H1 (cell line): ENCODE data around the gene GGA1. TPM values are rescaled to one million over a fixed set of nuclear protein-coding genes. Genes with fewer than 3 reads are reported as not detected.

Experiments used
- CTCF ChIA-PET: fragments of 300-600 bp; sonication (Branson Sonifier 250); formaldehyde crosslinking; loops from one replicate; lab custom pipeline; 2021; ENCODE audit not compliant: partially characterized antibody; lab: Charles Lee
- POLR2A ChIA-PET: fragments of 300-600 bp; sonication (Branson Sonifier 250); formaldehyde crosslinking; loops from one replicate; lab custom pipeline; 2021; ENCODE audit warnings: inconsistent platforms; ENCODE audit not compliant: partially characterized antibody; lab: Charles Lee
- DNase-seq, 2 experiments: peaks; one replicate each; pipeline versions ENCODE4 v3.0.0 to v3.0.0-alpha.2; 2010 to 2022; ENCODE audit warnings: low spot score in 2 of 2, low read depth in 1 of 2, mixed read lengths in 1 of 2
- FAIRE-seq: peaks from 2 replicates; lab custom pipeline; 2011; peaks lifted over from hg19 to GRCh38; lab: Jason Lieb, UNC
- H2AFZ ChIP-seq: 2 replicates; pipeline ENCODE4 v1.8.1; 2012; ENCODE audit warnings: low read length, inconsistent platforms
- H2AK5ac ChIP-seq: 2 replicates; pipeline ENCODE4 v1.6.1; 2013; ENCODE audit warnings: low read depth, low read length
- H2BK120ac ChIP-seq: replicated peaks from 2 replicates; pipeline ENCODE3; 2013; ENCODE audit warnings: low read depth, low read length, inconsistent platforms
- H2BK12ac ChIP-seq: 2 replicates; pipeline ENCODE4 v1.6.1; 2013; ENCODE audit warnings: low read depth, low read length
- H2BK15ac ChIP-seq: 2 replicates; pipeline ENCODE4 v1.6.1; 2013; ENCODE audit warnings: low read length
- H2BK20ac ChIP-seq: 2 replicates; pipeline ENCODE4 v1.6.1; 2013; ENCODE audit warnings: low read length
- H2BK5ac ChIP-seq: 2 replicates; pipeline ENCODE4 v1.6.1; 2013; ENCODE audit warnings: low read depth, low read length
- H3K14ac ChIP-seq: 2 replicates; pipeline ENCODE4 v1.6.1; 2013; ENCODE audit warnings: inconsistent platforms; ENCODE audit not compliant: insufficient read length
- H3K18ac ChIP-seq: 2 replicates; pipeline ENCODE4 v1.6.1; 2013; ENCODE audit warnings: low read length; ENCODE audit errors: extremely low read depth
- H3K23ac ChIP-seq: 2 replicates; pipeline ENCODE4 v1.6.1; 2013; ENCODE audit warnings: inconsistent platforms; ENCODE audit not compliant: insufficient read length
- H3K23me2 ChIP-seq: 2 replicates; pipeline ENCODE4 v1.6.1; 2013; ENCODE audit warnings: low read depth, low read length
- H3K27ac ChIP-seq: 2 replicates; pipeline ENCODE4 v1.6.1; 2011; ENCODE audit warnings: low read depth, low read length, inconsistent platforms
- H3K27me3 ChIP-seq, 4 experiments: replicated peaks in 1 of 4; 1 replicate in 1 of 4; 2 replicates in 3 of 4; pipeline versions ENCODE4 v1.6.1 to v1.8.1; 2011 to 2013; ENCODE audit warnings: low read length in 3 of 4, mild to moderate bottlenecking in 3 of 4, inconsistent platforms in 2 of 4, mixed read lengths in 2 of 4, moderate library complexity in 1 of 4; ENCODE audit not compliant: control insufficient read depth in 3 of 4, insufficient read depth in 3 of 4; ENCODE audit errors: extremely low read depth in 1 of 4
- H3K36me3 ChIP-seq, 4 experiments: 2 replicates each; pipeline versions ENCODE4 v1.6.1 to v1.8.1; 2011 to 2013; ENCODE audit warnings: mild to moderate bottlenecking in 4 of 4, low read length in 3 of 4, moderate library complexity in 2 of 4, control low read depth in 1 of 4, inconsistent platforms in 1 of 4; ENCODE audit not compliant: insufficient read depth in 4 of 4, control insufficient read depth in 2 of 4
- H3K4ac ChIP-seq: replicated peaks from 2 replicates; pipeline ENCODE3; 2013; ENCODE audit warnings: low read length, low read depth, mixed read lengths, inconsistent platforms; ENCODE audit not compliant: insufficient read length
- H3K4me1 ChIP-seq, 4 experiments: replicated peaks in 1 of 4; 1 replicate in 1 of 4; 2 replicates in 3 of 4; pipeline versions ENCODE4 v1.6.1 to v1.8.1; 2011 to 2013; ENCODE audit warnings: low read length in 3 of 4, inconsistent platforms in 2 of 4, mixed read lengths in 1 of 4; ENCODE audit not compliant: insufficient read depth in 4 of 4, control insufficient read depth in 3 of 4
- H3K4me2 ChIP-seq, 2 experiments: 2 replicates each; pipeline versions ENCODE4 v1.6.1 to v1.8.1; 2011 to 2013; ENCODE audit warnings: low read depth in 2 of 2, low read length in 2 of 2, control low read depth in 1 of 2, inconsistent platforms in 1 of 2, mild to moderate bottlenecking in 1 of 2; ENCODE audit not compliant: insufficient read depth in 1 of 2
- H3K4me3 ChIP-seq, 4 experiments: fragments of 200-600, 300-600 bp in 1 of 4; sonication (generic), shearing (Covaris generic), sonication (Bioruptor Twin) in 1 of 4; 2 replicates each; pipeline versions ENCODE4 v1.5.1 to v1.8.1; 2011 to 2016; ENCODE audit warnings: low read length in 4 of 4, low read depth in 3 of 4, control low read depth in 2 of 4, inconsistent platforms in 2 of 4, mild to moderate bottlenecking in 2 of 4, mixed read lengths in 1 of 4, moderate library complexity in 1 of 4; ENCODE audit not compliant: insufficient read depth in 2 of 4; ENCODE audit errors: extremely low read depth in 1 of 4
- H3K56ac ChIP-seq: replicated peaks from 2 replicates; pipeline ENCODE3; 2013; ENCODE audit warnings: low read depth, mild to moderate bottlenecking, mixed read lengths, low read length, inconsistent platforms; ENCODE audit not compliant: insufficient read length
- H3K79me1 ChIP-seq: 2 replicates; pipeline ENCODE4 v1.6.1; 2013; ENCODE audit warnings: low read depth, low read length, control low read depth
- H3K79me2 ChIP-seq, 2 experiments: 2 replicates each; pipeline versions ENCODE4 v1.6.1 to v1.8.1; 2012 to 2013; ENCODE audit warnings: low read length in 2 of 2, mild to moderate bottlenecking in 2 of 2, inconsistent platforms in 1 of 2; ENCODE audit not compliant: insufficient read depth in 2 of 2, control insufficient read depth in 1 of 2
- H3K9ac ChIP-seq, 4 experiments: replicated peaks in 1 of 4; 1 replicate in 1 of 4; 2 replicates in 3 of 4; pipeline versions ENCODE4 v1.6.1 to v1.8.1; 2011 to 2013; ENCODE audit warnings: low read depth in 3 of 4, low read length in 3 of 4, control low read depth in 2 of 4, mild to moderate bottlenecking in 2 of 4, moderate library complexity in 2 of 4, inconsistent platforms in 1 of 4; ENCODE audit errors: extremely low read depth in 1 of 4
- H3K9me3 ChIP-seq, 2 experiments: 2 replicates each; pipeline versions ENCODE4 v1.6.1 to v1.8.1; 2012 to 2013; ENCODE audit warnings: mild to moderate bottlenecking in 2 of 2, moderate library complexity in 2 of 2, control low read depth in 1 of 2, inconsistent platforms in 1 of 2, low read depth in 1 of 2, low read length in 1 of 2, mixed read lengths in 1 of 2; ENCODE audit not compliant: insufficient read depth in 2 of 2
- H4K20me1 ChIP-seq, 2 experiments: replicated peaks in 1 of 2; 2 replicates each; pipeline versions ENCODE3 to v1.8.1; 2011 to 2013; ENCODE audit warnings: inconsistent platforms in 2 of 2, low read length in 2 of 2, mild to moderate bottlenecking in 1 of 2; ENCODE audit not compliant: insufficient read depth in 2 of 2, control insufficient read depth in 1 of 2
- H4K5ac ChIP-seq: 2 replicates; pipeline ENCODE4 v1.6.1; 2013; ENCODE audit warnings: low read length, low read depth, mixed read lengths, inconsistent platforms; ENCODE audit not compliant: insufficient read length
- H4K8ac ChIP-seq: 2 replicates; pipeline ENCODE4 v1.8.0; 2013; ENCODE audit warnings: mild to moderate bottlenecking, moderate library complexity, low read length, inconsistent platforms; ENCODE audit not compliant: insufficient read depth; ENCODE audit errors: extremely low read depth
- H4K91ac ChIP-seq: replicated peaks from 2 replicates; pipeline ENCODE3; 2013; ENCODE audit warnings: low read length, mixed read lengths, inconsistent platforms; ENCODE audit not compliant: insufficient read length
- GABPA ChIP-seq: IDR thresholded peaks from 2 replicates; pipeline ENCODE4 v1.6.1; 2011; ENCODE audit warnings: mild to moderate bottlenecking, low read length, moderate library complexity, borderline replicate concordance; ENCODE audit not compliant: insufficient read depth
- HDAC2 ChIP-seq, 2 experiments: fragments of 300-600 bp in 1 of 2; sonication (generic) in 1 of 2; IDR thresholded peaks; 2 replicates each; pipeline ENCODE4 v1.6.1; 2011 to 2012; ENCODE audit warnings: low read depth in 2 of 2, low read length in 2 of 2, mild to moderate bottlenecking in 2 of 2, moderate library complexity in 2 of 2, borderline replicate concordance in 1 of 2, inconsistent platforms in 1 of 2
- KDM1A ChIP-seq: fragments of 200-600, 300-600 bp; sonication (generic); IDR thresholded peaks from 2 replicates; pipeline ENCODE4 v1.7.1; 2016; ENCODE audit warnings: mild to moderate bottlenecking, low read length, borderline replicate concordance
- MAX ChIP-seq: IDR thresholded peaks from 2 replicates; pipeline ENCODE4 v1.6.1; 2012; ENCODE audit warnings: inconsistent platforms
- WGBS, 2 experiments: shearing (Covaris generic) in 1 of 2; methylation state at CpG; one replicate each; pipeline versions ENCODE4 v1.1.6 to v1.1.7; 2013 to 2015; ENCODE audit warnings: low lambda C conversion rate in 2 of 2, mixed read lengths in 2 of 2, inconsistent platforms in 1 of 2, low coverage in 1 of 2, missing lambda C conversion rate in 1 of 2; ENCODE audit not compliant: insufficient replicate concordance in 2 of 2, insufficient coverage in 1 of 2, insufficient read length in 1 of 2; ENCODE audit errors: extremely low coverage in 1 of 2, missing lambda C conversion rate in 1 of 2; 5-methylcytosine and 5-hydroxymethylcytosine counted together
- polyA plus RNA-seq, 7 experiments: library from polyadenylated mRNA; depleted of rRNA in 3 of 7; stranded (reverse) in 5 of 7; unstranded in 2 of 7; fragments of >200 nt in 5 of 7; fragments of 200-250 nt in 2 of 7; gene quantifications; 1 replicate in 5 of 7; 2 replicates in 1 of 7; 4 replicates in 1 of 7; pipeline versions ENCODE4 v1.2.1 to v1.2.3, GENCODE V29; 2011 to 2013; ENCODE audit warnings: missing spikeins in 2 of 7, mixed read lengths in 2 of 7
- total RNA-seq: library from RNA; stranded (reverse); fragmentation: NEBNext Ultra II Directional; extraction: Animal tissue kit (Norgen Biotek cat#: 25700); gene quantifications from 2 replicates; pipeline ENCODE4 v1.2.1, GENCODE V29; 2021

The GGA1 gene
- total and polyA plus RNA-seq, 2 of the 8 experiments (the other 6 are each of a cell fraction or from before 2014, with no cell fraction given): 49.3 to 57.2 TPM

- no peak overlapping the region for H2BK15ac ChIP-seq
- H4K20me1 ChIP-seq: no peaks in the 10 kb centered on the region
- no peak overlapping the region for H3K4ac ChIP-seq
- H2BK5ac ChIP-seq: no peak overlapping the region
- H4K5ac ChIP-seq: no peak overlapping the region
- CTCF ChIA-PET: interaction anchor here (0.5 to 4.8 kb wide), 10 partner anchors 9 to 401 kb away, joined by 3 to 35 read pairs (median 4); partner anchors contain the start of genes GGA1 and LGALS2
- H2BK12ac ChIP-seq: no peak overlapping the region
- no peaks in the 10 kb centered on the region for H3K27me3 ChIP-seq
- no peaks in the 10 kb centered on the region for H3K79me2 ChIP-seq
- no peak overlapping the region for H3K14ac ChIP-seq
- H2BK20ac ChIP-seq: no peak overlapping the region
- no peaks in the 10 kb centered on the region for H3K36me3 ChIP-seq
- no peaks in the 10 kb centered on the region for H3K23me2 ChIP-seq
- no peak overlapping the region for H4K8ac ChIP-seq
- H3K9me3 ChIP-seq: no peaks in the 10 kb centered on the region
- H3K9ac ChIP-seq: no peak overlapping the region
- no peak overlapping the region for H3K27ac ChIP-seq
- no peak overlapping the region for H2AFZ ChIP-seq
- no peak overlapping the region for H3K4me3 ChIP-seq
- POLR2A ChIA-PET: interaction anchor here (0.8 to 1.6 kb wide), 3 partner anchors 10 to 28 kb away, joined by 3 read pairs; no protein-coding TSS in a partner anchor
- H3K4me1 ChIP-seq: peaks cover 0 to 8% (median 4%) of the 10 kb centered on the region in 4 experiments; a peak in 3 of 7 replicates
- no peak overlapping the region for H3K4me2 ChIP-seq
- H2BK120ac ChIP-seq: no peak overlapping the region
- no peak overlapping the region for H2AK5ac ChIP-seq
- no peak overlapping the region for H3K56ac ChIP-seq
- no peak for DNase-seq
- no peak overlapping the region for H3K23ac ChIP-seq
- WGBS, 2 experiments: 79% methylated on average over 4 of the region's 4 CpGs; no CpG with 5 or more reads in 1 of the 2 experiments
- no peaks in the 10 kb centered on the region for H3K79me1 ChIP-seq
- H4K91ac ChIP-seq: no peak overlapping the region
- H3K18ac ChIP-seq: no peak overlapping the region
- no peak for FAIRE-seq
- TF ChIP-seq HDAC2 (IDR thresholded peaks at IDR 0.05; ENCODE audit: borderline replicate concordance in 1 of 2, low read depth in 2 of 2, low read length in 2 of 2): peak in 1 of 2 experiments; percentile 56; a peak in 1 of 4 replicates
- peak; percentile 85 for TF ChIP-seq KDM1A
- no peak for TF ChIP-seq MAX
- TF ChIP-seq GABPA: no peak
- TF ChIP-seq, all 59 proteins: peak for 2
These were observed 9.5 kb upstream of the GGA1 start for GRCh38 chr22:37599153-37599552.
